ENCODE data around the gene MCTP1.

GRCh38 chr5:95184924-95185323, 100.0 kb downstream of the MCTP1 start:
- TF ChIP-seq, protein P1, sequence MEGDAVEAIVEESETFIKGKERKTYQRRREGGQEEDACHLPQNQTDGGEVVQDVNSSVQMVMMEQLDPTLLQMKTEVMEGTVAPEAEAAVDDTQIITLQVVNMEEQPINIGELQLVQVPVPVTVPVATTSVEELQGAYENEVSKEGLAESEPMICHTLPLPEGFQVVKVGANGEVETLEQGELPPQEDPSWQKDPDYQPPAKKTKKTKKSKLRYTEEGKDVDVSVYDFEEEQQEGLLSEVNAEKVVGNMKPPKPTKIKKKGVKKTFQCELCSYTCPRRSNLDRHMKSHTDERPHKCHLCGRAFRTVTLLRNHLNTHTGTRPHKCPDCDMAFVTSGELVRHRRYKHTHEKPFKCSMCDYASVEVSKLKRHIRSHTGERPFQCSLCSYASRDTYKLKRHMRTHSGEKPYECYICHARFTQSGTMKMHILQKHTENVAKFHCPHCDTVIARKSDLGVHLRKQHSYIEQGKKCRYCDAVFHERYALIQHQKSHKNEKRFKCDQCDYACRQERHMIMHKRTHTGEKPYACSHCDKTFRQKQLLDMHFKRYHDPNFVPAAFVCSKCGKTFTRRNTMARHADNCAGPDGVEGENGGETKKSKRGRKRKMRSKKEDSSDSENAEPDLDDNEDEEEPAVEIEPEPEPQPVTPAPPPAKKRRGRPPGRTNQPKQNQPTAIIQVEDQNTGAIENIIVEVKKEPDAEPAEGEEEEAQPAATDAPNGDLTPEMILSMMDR (IDR thresholded peaks at IDR 0.05): no peak
- no peak for TF ChIP-seq POLR2A (IDR thresholded peaks at IDR 0.05)

All from tibial nerve (tissue), 3 donors.